WTC11 (cell line): ENCODE data around the gene MPPE1. TPM values are rescaled to one million over a fixed set of nuclear protein-coding genes. Genes with fewer than 3 reads are reported as not detected.

ENCODE experiments used
- ATAC-seq: fragments of 200-7000 bp; cut with Tn5 transposase; 2 replicates; pipeline ENCODE4 v1.10.0; 2021; ENCODE audit warnings: mild to moderate bottlenecking, moderate library complexity
- CTCF ChIA-PET: fragments of 300-600 bp; sonication (Branson Sonifier 250); formaldehyde crosslinking; loops from one replicate; lab custom pipeline; 2021; ENCODE audit warnings: antibody characterized with exemption; lab: Charles Lee
- POLR2A ChIA-PET: fragments of 350-600 bp; sonication (Branson Sonifier 250); formaldehyde crosslinking; loops from one replicate; lab custom pipeline; 2021; ENCODE audit warnings: antibody characterized with exemption; lab: Charles Lee
- DNase-seq: peaks from one replicate; pipeline ENCODE4 v3.0.0; 2021; ENCODE audit warnings: low spot score
- H3K27ac Mint-ChIP-seq: 2 replicates; pipeline ENCODE4 v1.8.0; 2021; ENCODE audit warnings: mixed read lengths
- H3K27me3 Mint-ChIP-seq: 2 replicates; pipeline ENCODE4 v1.8.0; 2021; ENCODE audit warnings: low read depth, mild to moderate bottlenecking, moderate library complexity, mixed read lengths
- H3K36me3 Mint-ChIP-seq: 2 replicates; pipeline ENCODE4 v1.8.0; 2021; ENCODE audit warnings: mixed read lengths
- H3K4me1 Mint-ChIP-seq: 2 replicates; pipeline ENCODE4 v1.8.0; 2022; ENCODE audit warnings: mixed read lengths
- H3K4me3 Mint-ChIP-seq: 2 replicates; pipeline ENCODE4 v1.8.0; 2021; ENCODE audit warnings: mild to moderate bottlenecking, moderate library complexity, mixed read lengths
- H3K9me3 Mint-ChIP-seq: 2 replicates; pipeline ENCODE4 v1.8.0; 2021; ENCODE audit warnings: mixed read lengths
- ATF1 ChIP-seq: sonication (generic); formaldehyde crosslinking; IDR thresholded peaks from 2 replicates; pipeline ENCODE4 v1.8.1; 2023; ENCODE audit warnings: mild to moderate bottlenecking, moderate library complexity, missing genetic modification reagents
- ATF2 ChIP-seq: sonication (generic); formaldehyde crosslinking; IDR thresholded peaks from 2 replicates; pipeline ENCODE4 v1.8.1; 2022; ENCODE audit warnings: low read depth, missing genetic modification reagents, borderline replicate concordance
- ATF3 ChIP-seq: sonication (generic); formaldehyde crosslinking; conservative IDR thresholded peaks from 2 replicates; pipeline ENCODE4 v1.8.1; 2022; ENCODE audit warnings: mild to moderate bottlenecking, missing genetic modification reagents
- CDX4 ChIP-seq: fragments of 250-450 bp; sonication (Bioruptor Pico); IDR thresholded peaks from 2 replicates; pipeline ENCODE4 v1.9.0; 2021; ENCODE audit warnings: moderate library complexity, mild to moderate bottlenecking, inconsistent platforms, borderline replicate concordance
- CTCF ChIP-seq: fragments of 200-600 bp; IDR thresholded peaks from 2 replicates; pipeline ENCODE4 v1.8.0; 2022; ENCODE audit warnings: antibody characterized with exemption
- E2F1 ChIP-seq: sonication (generic); formaldehyde crosslinking; IDR thresholded peaks from 2 replicates; pipeline ENCODE4 v1.8.0; 2022; ENCODE audit warnings: mild to moderate bottlenecking, missing genetic modification reagents
- FOXP1 ChIP-seq: sonication (generic); formaldehyde crosslinking; IDR thresholded peaks from 2 replicates; pipeline ENCODE4 v1.8.0; 2022; ENCODE audit warnings: missing genetic modification reagents, mild to moderate bottlenecking, moderate library complexity, borderline replicate concordance
- GRHL2 ChIP-seq: fragments of 250-450 bp; sonication (Bioruptor Pico); IDR thresholded peaks from 2 replicates; pipeline ENCODE4 v1.8.0; 2022; ENCODE audit warnings: mild to moderate bottlenecking, moderate library complexity; ENCODE audit not compliant: insufficient replicate concordance, severe bottlenecking
- GTF2I ChIP-seq: fragments of 250-450 bp; sonication (Bioruptor Pico); conservative IDR thresholded peaks from 2 replicates; pipeline ENCODE4 v1.4.0; 2021; ENCODE audit warnings: mild to moderate bottlenecking
- MXD4 ChIP-seq: fragments of 250-450 bp; sonication (Bioruptor Pico); IDR thresholded peaks from 2 replicates; pipeline ENCODE4 v1.8.0; 2021; ENCODE audit warnings: mild to moderate bottlenecking, moderate library complexity, borderline replicate concordance
- NR3C1 ChIP-seq: sonication (generic); formaldehyde crosslinking; conservative IDR thresholded peaks from 2 replicates; pipeline ENCODE4 v1.8.1; 2023; ENCODE audit warnings: low read depth, mild to moderate bottlenecking, missing genetic modification reagents
- PRDM15 ChIP-seq: sonication (generic); formaldehyde crosslinking; IDR thresholded peaks from 2 replicates; pipeline ENCODE4 v1.8.0; 2022; ENCODE audit warnings: missing genetic modification reagents
- RELA ChIP-seq: sonication (generic); formaldehyde crosslinking; IDR thresholded peaks from 2 replicates; pipeline ENCODE4 v1.8.1; 2022; ENCODE audit warnings: missing genetic modification reagents, mild to moderate bottlenecking, borderline replicate concordance
- SMAD4 ChIP-seq: sonication (generic); formaldehyde crosslinking; IDR thresholded peaks from 2 replicates; pipeline ENCODE4 v1.8.0; 2022; ENCODE audit warnings: mild to moderate bottlenecking, missing genetic modification reagents
- TEAD1 ChIP-seq: sonication (generic); formaldehyde crosslinking; IDR thresholded peaks from 2 replicates; pipeline ENCODE4 v1.8.0; 2022; ENCODE audit warnings: mild to moderate bottlenecking, missing genetic modification reagents
- TP53 ChIP-seq: sonication (generic); formaldehyde crosslinking; IDR thresholded peaks from 2 replicates; pipeline ENCODE4 v1.8.1; 2023; ENCODE audit warnings: mild to moderate bottlenecking, missing genetic modification reagents
- ZBTB21 ChIP-seq: sonication (generic); formaldehyde crosslinking; IDR thresholded peaks from 2 replicates; pipeline ENCODE4 v1.8.1; 2023; ENCODE audit warnings: mild to moderate bottlenecking, missing genetic modification reagents, borderline replicate concordance
- ZNF138 ChIP-seq: sonication (generic); formaldehyde crosslinking; conservative IDR thresholded peaks from 2 replicates; pipeline ENCODE4 v1.8.1; 2022; ENCODE audit warnings: mild to moderate bottlenecking, moderate library complexity, missing genetic modification reagents
- ZNF219 ChIP-seq: sonication (generic); formaldehyde crosslinking; IDR thresholded peaks from 2 replicates; pipeline ENCODE4 v1.8.0; 2023; ENCODE audit warnings: missing genetic modification reagents, mild to moderate bottlenecking, borderline replicate concordance
- ZNF232 ChIP-seq: sonication (generic); formaldehyde crosslinking; IDR thresholded peaks from 2 replicates; pipeline ENCODE4 v1.8.0; 2022; ENCODE audit warnings: mild to moderate bottlenecking, missing genetic modification reagents
- ZNF416 ChIP-seq: fragments of 250-450 bp; sonication (Bioruptor Pico); IDR thresholded peaks from 2 replicates; pipeline ENCODE4 v1.9.0; 2021; ENCODE audit warnings: mild to moderate bottlenecking, inconsistent platforms
- ZNF425 ChIP-seq: fragments of 250-450 bp; sonication (Bioruptor Pico); conservative IDR thresholded peaks from 2 replicates; pipeline ENCODE4 v1.9.0; 2021; ENCODE audit warnings: mild to moderate bottlenecking
- ZNF671 ChIP-seq: fragments of 250-450 bp; sonication (Bioruptor Pico); IDR thresholded peaks from 2 replicates; pipeline ENCODE4 v1.8.0; 2021; ENCODE audit warnings: mild to moderate bottlenecking
- total RNA-seq: library from RNA; stranded (reverse); gene quantifications from 3 replicates; pipeline ENCODE4 v1.2.3, GENCODE V29; 2021

Gene MPPE1
- total RNA-seq, 1 experiment from 2014 or later, result 29.1 TPM

GRCh38 chr18:11943551-11943950 is 35.4 kb upstream of the MPPE1 start:
- no peak overlapping the region for H3K4me3 Mint-ChIP-seq
- TF ChIP-seq SMAD4 (CRISPR knock-in tag) (no peak), FOXP1 (no peak), ZBTB21 (CRISPR knock-in tag) (no peak), E2F1 (no peak), CDX4 (CRISPR knock-in tag) (no peak), ATF3 (no peak), TP53 (CRISPR knock-in tag) (no peak), CTCF (no peak)
- TF ChIP-seq, all 79 proteins: peak for 0
- Mint-ChIP-seq H3K27me3 (no peaks in the 10 kb centered on the region), H3K9me3 (no peaks in the 10 kb centered on the region), H3K36me3 (no peaks in the 10 kb centered on the region), H3K27ac (no peak overlapping the region), H3K4me1 (peaks cover 13% of the 10 kb centered on the region)
- DNase-seq, result no peak
- ChIA-PET POLR2A (no interaction called here), CTCF (interaction anchor here (0.7 to 2.0 kb wide), 5 partner anchors 10 to 210 kb away, joined by 3 to 11 read pairs (median 3); no protein-coding TSS in a partner anchor)
- ATAC-seq, result no peak

- no peaks in the 10 kb centered on the region for H3K9me3 Mint-ChIP-seq
- CTCF ChIA-PET, result interaction anchor here (6.2 kb wide), 1 partner anchor 53 kb away, joined by 195 read pairs; no protein-coding TSS in a partner anchor
- DNase-seq (no peak), ATAC-seq (no peak)
- POLR2A ChIA-PET, result interaction anchor here (0.7 kb wide), 1 partner anchor 139 kb away, joined by 3 read pairs; no protein-coding TSS in a partner anchor
- H3K36me3 Mint-ChIP-seq, result no peaks in the 10 kb centered on the region
- no peak overlapping the region for H3K4me3 Mint-ChIP-seq
- H3K27ac Mint-ChIP-seq, result no peak overlapping the region
- no peaks in the 10 kb centered on the region for H3K27me3 Mint-ChIP-seq
- no peak for TF ChIP-seq GRHL2 (CRISPR knock-in tag)
- no peak for TF ChIP-seq RELA (CRISPR knock-in tag)
- TF ChIP-seq ZNF425 (CRISPR knock-in tag), result no peak
- TF ChIP-seq ATF2 (CRISPR knock-in tag), result no peak
- TF ChIP-seq E2F1, result no peak
- no peak for TF ChIP-seq ZNF138 (CRISPR knock-in tag)
- no peak for TF ChIP-seq ZNF219 (CRISPR knock-in tag)
- no peak for TF ChIP-seq ATF1 (CRISPR knock-in tag)
- no peak for TF ChIP-seq NR3C1 (CRISPR knock-in tag)
- no peak for TF ChIP-seq TEAD1
- no peak for TF ChIP-seq ZNF671
- no peak for TF ChIP-seq GTF2I
- TF ChIP-seq MXD4 (CRISPR knock-in tag), result no peak
- no peak for TF ChIP-seq ZNF232 (CRISPR knock-in tag)
- no peak for TF ChIP-seq ZNF416 (CRISPR knock-in tag)
- no peak for TF ChIP-seq PRDM15 (CRISPR knock-in tag)
- peaks cover 6% of the 10 kb centered on the region for H3K4me1 Mint-ChIP-seq
These were observed 32.8 kb upstream of the MPPE1 start for GRCh38 chr18:11940956-11941355.
